Testis (tissue), 3 donors: ENCODE data around the gene SYTL4. TPM values are rescaled to one million over a fixed set of nuclear protein-coding genes. Genes with fewer than 3 reads are reported as not detected.

ENCODE experiments used
- DNase-seq: peaks from one replicate; pipeline ENCODE4 v3.0.0-alpha.2; 2019
- H3K27ac ChIP-seq, 2 donors: fragments of 200-600 bp; sonication (generic); one replicate each; pipeline ENCODE4 v1.5.1; 2019
- H3K27me3 ChIP-seq: fragments of 200-600 bp; sonication (generic); one replicate; pipeline ENCODE4 v1.5.1; 2019
- H3K36me3 ChIP-seq: fragments of 200-600 bp; sonication (generic); one replicate; pipeline ENCODE4 v1.5.1; 2017; ENCODE audit warnings: low read depth; ENCODE audit errors: missing control alignments
- H3K4me1 ChIP-seq: fragments of 200-600 bp; sonication (generic); one replicate; pipeline ENCODE4 v1.5.1; 2019
- H3K4me3 ChIP-seq, 2 donors: fragments of 200-600 bp; sonication (generic); one replicate each; pipeline ENCODE4 v1.5.1; 2017 to 2019
- H3K9me3 ChIP-seq: fragments of 200-600 bp; sonication (generic); one replicate; pipeline ENCODE4 v1.5.1; 2017
- POLR2A ChIP-seq: fragments of 450-650 bp; IDR thresholded peaks from one replicate; pipeline ENCODE4 v1.6.1; 2017; ENCODE audit warnings: antibody characterized with exemption, mild to moderate bottlenecking, moderate library complexity
- WGBS, 2 donors: methylation state at CpG; one replicate each; pipeline ENCODE4 v1.1.5; 2018; 5-methylcytosine and 5-hydroxymethylcytosine counted together
- intact Hi-C: fragments of 100-400 bp; cut with DNase I; formaldehyde crosslinking; loops from one replicate; pipeline ENCODE4 v1.15.1; 2023; ENCODE audit warnings: low total_unique reads
- polyA plus RNA-seq: library from polyadenylated mRNA; stranded (reverse); fragments of 350-450 nt; fragmentation: Illumina TruSeq; extraction: RNeasy Lipid Tissue Mini Kit (QIAGEN cat#74804); gene quantifications from one replicate; pipeline ENCODE4 v1.2.3, GENCODE V29; 2014; ENCODE audit warnings: low read depth, low replicate concordance; ENCODE audit not compliant: insufficient read depth
- total RNA-seq, 2 donors: library from RNA; depleted of rRNA; stranded (reverse); fragments of >200 nt; gene quantifications; one replicate each; pipeline ENCODE4 v1.2.3, GENCODE V29; 2016
- TF ChIP-seq, protein P1 (sequence below), 3 experiments: fragments of 450-650 bp in 2 of 3; fragments of 200-600 bp in 1 of 3; sonication (generic) in 1 of 3; IDR thresholded peaks; one replicate each; pipeline ENCODE4 v1.5.1; 2016 to 2019; ENCODE audit warnings: antibody characterized with exemption in 3 of 3, mild to moderate bottlenecking in 2 of 3, moderate library complexity in 1 of 3

SYTL4 gene
- total and polyA plus RNA-seq, 3 donors from 2014 or later = 26.3 to 64.7 (median 51.4) TPM

DNA sequence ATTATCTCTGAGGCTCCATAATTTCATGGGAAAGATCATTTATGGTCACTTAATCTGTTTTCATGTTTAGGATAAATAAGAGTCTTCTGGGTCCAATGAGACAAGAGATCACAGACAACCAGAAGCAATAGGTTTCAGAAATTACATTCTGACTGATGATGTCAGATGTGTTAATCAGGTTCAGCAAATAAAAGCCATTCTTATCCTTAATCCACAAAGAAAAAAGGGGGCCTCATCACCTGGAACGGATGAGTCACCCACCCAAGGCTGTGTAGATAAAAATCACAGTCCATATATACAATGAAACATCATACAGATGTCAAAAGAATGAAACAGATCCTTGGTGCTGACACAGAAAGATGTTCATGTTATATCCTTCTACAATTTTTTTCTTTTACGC, 36.6 kb downstream of the SYTL4 start:
- H3K27me3 ChIP-seq = no peaks in the 10 kb centered on the region
- WGBS, 2 donors = 77 to 89% methylated on average over 2 of the region's 2 CpGs
- no peaks in the 10 kb centered on the region for H3K36me3 ChIP-seq
- H3K9me3 ChIP-seq = no peaks in the 10 kb centered on the region
- no peak overlapping the region for H3K27ac ChIP-seq
- H3K4me3 ChIP-seq = no peak overlapping the region
- TF ChIP-seq, protein P1, sequence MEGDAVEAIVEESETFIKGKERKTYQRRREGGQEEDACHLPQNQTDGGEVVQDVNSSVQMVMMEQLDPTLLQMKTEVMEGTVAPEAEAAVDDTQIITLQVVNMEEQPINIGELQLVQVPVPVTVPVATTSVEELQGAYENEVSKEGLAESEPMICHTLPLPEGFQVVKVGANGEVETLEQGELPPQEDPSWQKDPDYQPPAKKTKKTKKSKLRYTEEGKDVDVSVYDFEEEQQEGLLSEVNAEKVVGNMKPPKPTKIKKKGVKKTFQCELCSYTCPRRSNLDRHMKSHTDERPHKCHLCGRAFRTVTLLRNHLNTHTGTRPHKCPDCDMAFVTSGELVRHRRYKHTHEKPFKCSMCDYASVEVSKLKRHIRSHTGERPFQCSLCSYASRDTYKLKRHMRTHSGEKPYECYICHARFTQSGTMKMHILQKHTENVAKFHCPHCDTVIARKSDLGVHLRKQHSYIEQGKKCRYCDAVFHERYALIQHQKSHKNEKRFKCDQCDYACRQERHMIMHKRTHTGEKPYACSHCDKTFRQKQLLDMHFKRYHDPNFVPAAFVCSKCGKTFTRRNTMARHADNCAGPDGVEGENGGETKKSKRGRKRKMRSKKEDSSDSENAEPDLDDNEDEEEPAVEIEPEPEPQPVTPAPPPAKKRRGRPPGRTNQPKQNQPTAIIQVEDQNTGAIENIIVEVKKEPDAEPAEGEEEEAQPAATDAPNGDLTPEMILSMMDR (IDR thresholded peaks at IDR 0.05) = no peak
- TF ChIP-seq POLR2A = no peak
- no peaks in the 10 kb centered on the region for H3K4me1 ChIP-seq
- no peak for DNase-seq
- intact Hi-C loops = no loop called here

DNA sequence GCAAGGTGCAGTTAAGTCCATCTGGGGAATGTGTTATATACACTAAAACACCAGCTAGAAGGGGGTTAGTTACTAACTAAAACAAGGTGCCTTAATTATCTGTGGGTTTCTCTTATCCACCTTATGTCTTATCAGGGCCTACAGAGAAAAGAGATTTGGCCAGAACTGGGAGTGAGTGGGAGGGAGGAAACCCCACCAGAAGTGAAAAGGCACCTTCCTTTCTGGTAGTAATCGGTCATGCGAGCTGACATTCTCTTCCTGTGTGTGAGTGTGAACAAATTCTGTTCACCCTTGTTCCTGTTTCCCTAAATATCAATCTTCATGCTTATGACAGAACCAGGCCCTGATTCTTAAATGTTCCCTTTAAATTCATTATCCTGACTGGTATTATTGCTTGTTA, 44.4 kb downstream of the SYTL4 start:
- Histone ChIP-seq H3K9me3 (no peaks in the 10 kb centered on the region), H3K4me3 (no peak overlapping the region), H3K27ac (no peak overlapping the region), H3K36me3 (no peaks in the 10 kb centered on the region), H3K4me1 (no peaks in the 10 kb centered on the region), H3K27me3 (no peaks in the 10 kb centered on the region)
- intact Hi-C loops = loop anchor here (5.0 kb wide), 1 partner anchor 80 kb away; no protein-coding TSS in a partner anchor
- 63 to 79% methylated on average over 2 of the region's 2 CpGs for WGBS, 2 donors
- TF ChIP-seq, protein P1 (IDR thresholded peaks at IDR 0.05) = no peak
- TF ChIP-seq POLR2A = no peak
- DNase-seq = no peak

DNA sequence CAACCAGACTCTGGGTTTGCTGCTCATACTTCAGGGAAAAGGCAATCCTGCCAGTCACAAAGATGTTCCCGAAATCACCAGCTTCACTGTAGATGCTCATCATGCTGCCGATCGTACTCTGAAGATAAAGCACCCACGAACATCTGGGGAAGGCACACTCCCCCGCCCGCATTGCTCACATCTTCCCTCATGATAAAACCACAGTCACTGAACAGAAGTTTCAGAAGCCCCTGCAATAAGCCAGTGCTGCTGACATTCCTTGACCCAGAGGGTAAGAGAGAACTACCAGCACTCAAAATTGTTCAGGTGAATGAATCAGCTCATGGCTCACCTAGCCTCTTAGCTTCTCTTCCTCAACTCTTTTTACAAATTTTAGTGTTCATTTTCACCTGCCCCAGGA, 44.8 kb downstream of the SYTL4 start:
- Histone ChIP-seq H3K36me3 (no peaks in the 10 kb centered on the region), H3K27me3 (no peaks in the 10 kb centered on the region), H3K4me1 (no peaks in the 10 kb centered on the region), H3K4me3 (no peak overlapping the region), H3K9me3 (no peaks in the 10 kb centered on the region), H3K27ac (no peak overlapping the region)
- WGBS, 2 donors = 76% methylated on average over 6 of the region's 6 CpGs; no CpG with 5 or more reads in 1 of the 2 donors
- DNase-seq = no peak
- intact Hi-C loops = loop anchor here (5.0 kb wide), 1 partner anchor 80 kb away; no protein-coding TSS in a partner anchor
- TF ChIP-seq, protein P1 (IDR thresholded peaks at IDR 0.05) = no peak
- no peak for TF ChIP-seq POLR2A

DNA sequence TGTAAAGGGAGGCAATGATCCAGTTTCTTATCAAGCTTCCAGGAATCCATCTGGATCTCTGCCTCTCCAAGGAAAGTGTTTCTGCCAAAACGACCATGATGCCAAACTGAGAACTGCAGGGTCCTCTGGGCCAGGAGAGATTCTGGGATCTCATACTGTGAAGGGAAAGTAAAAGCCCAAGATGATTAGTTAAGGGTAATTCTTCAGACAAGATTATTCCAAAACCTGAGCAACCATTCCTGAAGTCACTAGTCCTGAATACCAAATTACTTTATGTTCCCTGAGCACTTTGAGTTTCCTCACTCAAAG, 46.0 kb downstream of the SYTL4 start:
- TF ChIP-seq POLR2A = no peak
- TF ChIP-seq, protein P1 (IDR thresholded peaks at IDR 0.05) = no peak

DNA sequence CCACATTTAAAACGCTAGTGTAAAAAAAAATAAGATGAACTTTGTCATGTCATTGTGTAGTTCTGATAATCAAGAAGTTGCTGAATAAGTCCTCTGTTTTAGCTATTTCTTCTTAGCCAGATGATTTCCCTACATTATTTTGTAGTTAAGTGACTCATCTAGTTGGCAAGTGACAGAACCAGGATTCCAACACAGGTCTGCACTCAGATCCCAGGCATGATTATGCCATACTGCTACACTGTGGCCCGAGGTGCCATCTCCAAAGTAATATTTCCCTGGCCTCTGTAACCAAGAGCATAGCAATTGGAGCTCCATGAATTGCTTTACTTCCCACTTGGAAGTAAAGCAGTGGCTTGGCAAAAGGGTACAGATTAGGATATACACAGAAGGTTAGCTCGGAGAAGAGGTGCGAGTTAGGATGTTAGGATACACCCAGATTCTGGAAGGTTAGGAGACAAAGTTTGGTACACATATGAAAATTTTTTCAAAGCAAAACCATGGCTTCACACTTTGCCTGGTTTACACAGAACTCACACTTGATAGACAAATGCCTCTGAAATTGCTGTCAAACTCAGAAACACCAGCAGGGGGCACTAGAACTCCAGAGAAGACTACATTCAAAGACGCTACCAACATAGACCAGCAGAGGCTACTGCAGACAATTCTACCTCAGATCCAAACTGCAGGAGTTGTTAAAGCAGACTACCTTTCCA, 46.5 kb downstream of the SYTL4 start:
- peak; percentile 80 for DNase-seq
- H3K4me1 ChIP-seq = no peaks in the 10 kb centered on the region
- no peaks in the 10 kb centered on the region for H3K36me3 ChIP-seq
- no peak overlapping the region for H3K27ac ChIP-seq
- no peaks in the 10 kb centered on the region for H3K27me3 ChIP-seq
- H3K9me3 ChIP-seq = no peaks in the 10 kb centered on the region
- intact Hi-C loops = loop anchor here (5.0 kb wide), 1 partner anchor 82 kb away; no protein-coding TSS in a partner anchor
- H3K4me3 ChIP-seq = no peak overlapping the region
- WGBS, 2 donors = 48 to 65% methylated on average over 5 of the region's 5 CpGs
- no peak for TF ChIP-seq POLR2A
- TF ChIP-seq, protein P1 (IDR thresholded peaks at IDR 0.05) = peak; percentile 71 to 92 (median 88)

More for the DNA sequence above, 46.0 kb downstream of the SYTL4 start:
- Histone ChIP-seq H3K27ac (no peak overlapping the region), H3K9me3 (no peaks in the 10 kb centered on the region), H3K27me3 (no peaks in the 10 kb centered on the region), H3K4me1 (no peaks in the 10 kb centered on the region), H3K4me3 (no peak overlapping the region), H3K36me3 (no peaks in the 10 kb centered on the region)
- intact Hi-C loops = loop anchor here (5.0 kb wide), 1 partner anchor 81 kb away; no protein-coding TSS in a partner anchor
- DNase-seq = no peak
- WGBS, 2 donors = 40 to 47% methylated on average over 1 of the region's 1 CpG
